Measurements from ENCODE around the gene HAPLN2. TPM values are rescaled to one million over a fixed set of nuclear protein-coding genes. Genes with fewer than 3 reads are reported as not detected.

Gene HAPLN2
- total RNA-seq, 1 experiment from 2014 or later, result not detected

DNA sequence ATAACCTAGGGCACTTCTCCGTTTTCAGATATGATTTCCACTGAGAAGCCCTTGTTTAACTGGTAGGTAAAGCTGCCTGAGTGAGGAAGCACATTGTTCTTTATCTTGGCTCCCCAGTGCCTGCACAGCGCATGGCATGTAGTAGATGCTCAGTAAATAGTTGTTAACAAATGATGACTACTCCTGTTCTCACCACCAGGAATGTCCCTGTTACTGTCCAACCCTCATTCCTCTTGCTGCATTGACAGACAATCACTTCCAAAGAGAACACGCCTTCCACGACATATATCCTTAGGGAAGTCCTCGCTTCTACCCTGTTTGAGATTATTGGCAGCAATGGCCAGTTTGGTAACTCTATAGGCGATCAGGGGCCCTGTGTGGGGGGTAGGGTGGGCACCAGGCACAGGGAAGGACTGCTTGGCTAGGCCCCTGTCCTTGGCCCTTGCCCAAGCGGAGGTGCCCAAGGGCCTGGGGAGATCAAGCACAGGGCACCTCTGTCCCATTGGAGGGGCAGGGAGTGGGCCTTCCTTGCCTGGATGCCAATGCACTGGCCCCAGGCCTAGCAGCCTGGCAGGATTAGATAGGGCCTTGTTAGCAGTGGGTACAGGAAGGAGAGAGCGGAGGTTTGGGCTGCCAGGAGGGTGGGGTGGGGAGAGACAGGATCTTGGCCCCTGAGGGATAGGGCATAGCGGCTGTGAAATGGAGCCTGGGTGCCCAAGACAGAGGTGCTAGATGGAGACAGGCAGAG, 47.8 kb downstream of the HAPLN2 start:
- CTCF ChIA-PET, result interaction anchor here (0.8 to 2.5 kb wide), 3 partner anchors 9 to 43 kb away, joined by 3 to 12 read pairs (median 7); partner anchors contain the start of gene NES
- intact Hi-C loops (cut with micrococcal nuclease; ENCODE audit: unreplicated experiment), result no loop called here
- H3K4me3 Mint-ChIP-seq (ENCODE audit: low read depth, unreplicated experiment), result no peak overlapping the region
- H3K27me3 Mint-ChIP-seq (ENCODE audit: unreplicated experiment), result peaks cover 19% of the 10 kb centered on the region
- H3K4me1 Mint-ChIP-seq (ENCODE audit: low read depth, unreplicated experiment), result peaks cover 46% of the 10 kb centered on the region
- H3K9me3 Mint-ChIP-seq (ENCODE audit: low read depth, unreplicated experiment), result peaks cover 7% of the 10 kb centered on the region
- DNase-seq, result no peak
- peaks cover 7% of the 10 kb centered on the region for H3K36me3 Mint-ChIP-seq (ENCODE audit: insufficient read depth, unreplicated experiment)
- no TSS peak for BruUV-seq (replicated peaks)
- no peak overlapping the region for H3K27ac Mint-ChIP-seq (ENCODE audit: unreplicated experiment)
- TF ChIP-seq, protein P1, sequence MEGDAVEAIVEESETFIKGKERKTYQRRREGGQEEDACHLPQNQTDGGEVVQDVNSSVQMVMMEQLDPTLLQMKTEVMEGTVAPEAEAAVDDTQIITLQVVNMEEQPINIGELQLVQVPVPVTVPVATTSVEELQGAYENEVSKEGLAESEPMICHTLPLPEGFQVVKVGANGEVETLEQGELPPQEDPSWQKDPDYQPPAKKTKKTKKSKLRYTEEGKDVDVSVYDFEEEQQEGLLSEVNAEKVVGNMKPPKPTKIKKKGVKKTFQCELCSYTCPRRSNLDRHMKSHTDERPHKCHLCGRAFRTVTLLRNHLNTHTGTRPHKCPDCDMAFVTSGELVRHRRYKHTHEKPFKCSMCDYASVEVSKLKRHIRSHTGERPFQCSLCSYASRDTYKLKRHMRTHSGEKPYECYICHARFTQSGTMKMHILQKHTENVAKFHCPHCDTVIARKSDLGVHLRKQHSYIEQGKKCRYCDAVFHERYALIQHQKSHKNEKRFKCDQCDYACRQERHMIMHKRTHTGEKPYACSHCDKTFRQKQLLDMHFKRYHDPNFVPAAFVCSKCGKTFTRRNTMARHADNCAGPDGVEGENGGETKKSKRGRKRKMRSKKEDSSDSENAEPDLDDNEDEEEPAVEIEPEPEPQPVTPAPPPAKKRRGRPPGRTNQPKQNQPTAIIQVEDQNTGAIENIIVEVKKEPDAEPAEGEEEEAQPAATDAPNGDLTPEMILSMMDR (IDR thresholded peaks at IDR 0.05; ENCODE audit: unreplicated experiment), result no peak

DNA sequence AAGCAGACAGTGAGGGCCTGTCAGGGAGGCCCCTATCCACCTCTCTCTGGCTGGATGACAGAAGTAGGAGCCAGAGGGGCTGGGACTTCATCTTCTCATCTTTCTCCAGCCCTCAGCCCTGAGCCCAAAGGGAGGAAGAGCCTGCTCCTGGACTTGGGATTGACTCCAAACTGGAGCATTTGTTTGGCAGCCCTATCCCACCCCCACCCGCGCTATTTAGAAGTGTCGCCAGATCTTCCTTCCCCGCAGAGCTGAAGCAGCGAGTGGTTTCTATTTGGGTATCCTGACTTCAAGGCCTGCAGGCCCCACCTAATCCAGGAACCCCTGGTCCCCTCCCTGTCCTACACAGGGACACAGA, 48.4 kb downstream of the HAPLN2 start:
- Mint-ChIP-seq H3K9me3 (ENCODE audit: low read depth, unreplicated experiment) (peaks cover 10% of the 10 kb centered on the region), H3K27ac (ENCODE audit: unreplicated experiment) (no peak overlapping the region), H3K4me3 (ENCODE audit: low read depth, unreplicated experiment) (no peak overlapping the region), H3K27me3 (ENCODE audit: unreplicated experiment) (peaks cover 24% of the 10 kb centered on the region), H3K4me1 (ENCODE audit: low read depth, unreplicated experiment) (peaks cover 41% of the 10 kb centered on the region), H3K36me3 (ENCODE audit: insufficient read depth, unreplicated experiment) (peaks cover 5% of the 10 kb centered on the region)
- no TSS peak for BruUV-seq (replicated peaks)
- intact Hi-C loops (cut with micrococcal nuclease; ENCODE audit: unreplicated experiment), result no loop called here
- CTCF ChIA-PET, result interaction anchor here (0.6 to 1.0 kb wide), 4 partner anchors 10 to 207 kb away, joined by 3 to 7 read pairs (median 6); partner anchors contain the start of gene NES
- TF ChIP-seq, protein P1 (IDR thresholded peaks at IDR 0.05; ENCODE audit: unreplicated experiment), result no peak
- no peak for DNase-seq

GRCh38 chr1:156667968-156668709, 48.9 kb downstream of the HAPLN2 start:
- Mint-ChIP-seq H3K4me3 (ENCODE audit: low read depth, unreplicated experiment) (no peak overlapping the region), H3K9me3 (ENCODE audit: low read depth, unreplicated experiment) (peaks cover 10% of the 10 kb centered on the region), H3K4me1 (ENCODE audit: low read depth, unreplicated experiment) (peaks cover 35% of the 10 kb centered on the region), H3K27me3 (ENCODE audit: unreplicated experiment) (peaks cover 30% of the 10 kb centered on the region), H3K27ac (ENCODE audit: unreplicated experiment) (no peak overlapping the region), H3K36me3 (ENCODE audit: insufficient read depth, unreplicated experiment) (peaks cover 7% of the 10 kb centered on the region)
- DNase-seq, result no peak
- intact Hi-C loops (cut with micrococcal nuclease; ENCODE audit: unreplicated experiment), result no loop called here
- CTCF ChIA-PET, result interaction anchor here (0.6 to 1.0 kb wide), 4 partner anchors 9 to 206 kb away, joined by 3 to 7 read pairs (median 6); partner anchors contain the start of gene NES
- TF ChIP-seq, protein P1 (IDR thresholded peaks at IDR 0.05; ENCODE audit: unreplicated experiment), result no peak
- no TSS peak for BruUV-seq (replicated peaks)

- H3K27ac Mint-ChIP-seq (ENCODE audit: unreplicated experiment), result no peak overlapping the region
- intact Hi-C loops (cut with micrococcal nuclease; ENCODE audit: unreplicated experiment), result no loop called here
- TF ChIP-seq, protein P1 (IDR thresholded peaks at IDR 0.05; ENCODE audit: unreplicated experiment), result no peak
- H3K9me3 Mint-ChIP-seq (ENCODE audit: low read depth, unreplicated experiment), result peaks cover 10% of the 10 kb centered on the region
- peaks cover 27% of the 10 kb centered on the region for H3K4me1 Mint-ChIP-seq (ENCODE audit: low read depth, unreplicated experiment)
- no peak overlapping the region for H3K4me3 Mint-ChIP-seq (ENCODE audit: low read depth, unreplicated experiment)
- CTCF ChIA-PET, result interaction anchor here (0.8 kb wide), 1 partner anchor 8 kb away, joined by 4 read pairs; no protein-coding TSS in a partner anchor
- H3K27me3 Mint-ChIP-seq (ENCODE audit: unreplicated experiment), result peaks cover 39% of the 10 kb centered on the region
- TSS peak; percentile 16 for BruUV-seq (replicated peaks)
- peaks cover 9% of the 10 kb centered on the region for H3K36me3 Mint-ChIP-seq (ENCODE audit: insufficient read depth, unreplicated experiment)
- DNase-seq, result no peak
Measured at GRCh38 chr1:156668801-156669637, 49.8 kb downstream of the HAPLN2 start.

Data from Calu3 (cell line).